Hepatocyte (in vitro differentiated cells): ENCODE results near the gene MPP4.

ENCODE experiments used
- CTCF ChIP-seq: fragments of 200-600 bp; sonication (generic); IDR thresholded peaks from 2 replicates; pipeline ENCODE4 v1.5.1; 2016; ENCODE audit warnings: antibody characterized with exemption, mild to moderate bottlenecking; ENCODE audit not compliant: poor library complexity
- EZH2 ChIP-seq: fragments of 200-600 bp; sonication (generic); IDR thresholded peaks from 2 replicates; pipeline ENCODE4 v1.6.1; 2016; ENCODE audit warnings: antibody characterized with exemption, mild to moderate bottlenecking, borderline replicate concordance

- no peak for TF ChIP-seq CTCF
- no peak for TF ChIP-seq EZH2
Measured at GRCh38 chr2:201674794-201675193, 23.6 kb downstream of the MPP4 start.
